ENCODE data around the gene SSU72. TPM values are rescaled to one million over a fixed set of nuclear protein-coding genes. Genes with fewer than 3 reads are reported as not detected.

Gene SSU72
- total RNA-seq, 1 experiment from 2014 or later = 193 TPM

- no peaks in the 10 kb centered on the region for H3K27me3 ChIP-seq (replicated peaks; ENCODE audit: insufficient read depth, low read depth, low read length, poor library complexity)
- no peak overlapping the region for H3K27ac ChIP-seq (ENCODE audit: low read depth, low read length, poor library complexity, severe bottlenecking)
- intact Hi-C loops (cut with micrococcal nuclease; ENCODE audit: unreplicated experiment) = no loop called here
- H3K4me1 ChIP-seq (ENCODE audit: insufficient read depth, low read length, poor library complexity, severe bottlenecking) = no peaks in the 10 kb centered on the region
- POLR2A ChIA-PET (ENCODE audit: low non-redundant PET) = no interaction called here
- DNase-seq (ENCODE audit: low spot score) = no peak
- H3K9me3 ChIP-seq (ENCODE audit: low read depth, low read length, poor library complexity, severe bottlenecking) = no peaks in the 10 kb centered on the region
- peaks cover 27% of the 10 kb centered on the region for H3K36me3 ChIP-seq (ENCODE audit: insufficient read depth, low read length, poor library complexity, severe bottlenecking)
- TF ChIP-seq CTCF (conservative IDR thresholded peaks at IDR 0.05; ENCODE audit: low read depth, low read length) (no peak), EZH2 (IDR thresholded peaks at IDR 0.05; ENCODE audit: borderline replicate concordance, low read depth, low read length, poor library complexity, severe bottlenecking) (no peak)
- BruUV-seq (replicated peaks) = no TSS peak
- CTCF ChIA-PET = no interaction called here
- H3K4me3 ChIP-seq (ENCODE audit: low read depth, low read length, poor library complexity, severe bottlenecking) = no peak overlapping the region
Observed at GRCh38 chr1:1529936-1530335, 44.7 kb downstream of the SSU72 start.

- no peaks in the 10 kb centered on the region for H3K27me3 ChIP-seq (replicated peaks; ENCODE audit: insufficient read depth, low read depth, low read length, poor library complexity)
- no peak overlapping the region for H3K4me3 ChIP-seq (ENCODE audit: low read depth, low read length, poor library complexity, severe bottlenecking)
- no peaks in the 10 kb centered on the region for H3K9me3 ChIP-seq (ENCODE audit: low read depth, low read length, poor library complexity, severe bottlenecking)
- CTCF ChIA-PET = no interaction called here
- intact Hi-C loops (cut with micrococcal nuclease; ENCODE audit: unreplicated experiment) = no loop called here
- no peaks in the 10 kb centered on the region for H3K4me1 ChIP-seq (ENCODE audit: insufficient read depth, low read length, poor library complexity, severe bottlenecking)
- no TSS peak for BruUV-seq (replicated peaks)
- DNase-seq (ENCODE audit: low spot score) = no peak
- no peak for TF ChIP-seq EZH2 (IDR thresholded peaks at IDR 0.05; ENCODE audit: borderline replicate concordance, low read depth, low read length, poor library complexity, severe bottlenecking)
- TF ChIP-seq CTCF (conservative IDR thresholded peaks at IDR 0.05; ENCODE audit: low read depth, low read length) = no peak
- POLR2A ChIA-PET (ENCODE audit: low non-redundant PET) = no interaction called here
- H3K27ac ChIP-seq (ENCODE audit: low read depth, low read length, poor library complexity, severe bottlenecking) = no peak overlapping the region
- peaks cover 27% of the 10 kb centered on the region for H3K36me3 ChIP-seq (ENCODE audit: insufficient read depth, low read length, poor library complexity, severe bottlenecking)
Observed at GRCh38 chr1:1529321-1529720, 45.3 kb downstream of the SSU72 start.

- intact Hi-C loops (cut with micrococcal nuclease; ENCODE audit: unreplicated experiment) = no loop called here
Observed at GRCh38 chr1:1528301-1529267, 46.1 kb downstream of the SSU72 start.

More at GRCh38 chr1:1528301-1529267, 46.1 kb downstream of the SSU72 start:
- Histone ChIP-seq H3K4me3 (ENCODE audit: low read depth, low read length, poor library complexity, severe bottlenecking) (no peak overlapping the region), H3K36me3 (ENCODE audit: insufficient read depth, low read length, poor library complexity, severe bottlenecking) (peaks cover 27% of the 10 kb centered on the region), H3K4me1 (ENCODE audit: insufficient read depth, low read length, poor library complexity, severe bottlenecking) (no peaks in the 10 kb centered on the region), H3K9me3 (ENCODE audit: low read depth, low read length, poor library complexity, severe bottlenecking) (no peaks in the 10 kb centered on the region), H3K27ac (ENCODE audit: low read depth, low read length, poor library complexity, severe bottlenecking) (no peak overlapping the region), H3K27me3 (replicated peaks; ENCODE audit: insufficient read depth, low read depth, low read length, poor library complexity) (no peaks in the 10 kb centered on the region)
- TF ChIP-seq CTCF (conservative IDR thresholded peaks at IDR 0.05; ENCODE audit: low read depth, low read length) = no peak
- no peak for TF ChIP-seq EZH2 (IDR thresholded peaks at IDR 0.05; ENCODE audit: borderline replicate concordance, low read depth, low read length, poor library complexity, severe bottlenecking)
- ChIA-PET CTCF (no interaction called here), POLR2A (ENCODE audit: low non-redundant PET) (no interaction called here)
- BruUV-seq (replicated peaks) = no TSS peak
- no peak for DNase-seq (ENCODE audit: low spot score)
